HL-60 (cell line): ENCODE measurements around the gene TBC1D24.

Source experiments
- DNase-seq, 2 experiments: peaks; one replicate each; pipeline ENCODE4 v3.0.0-alpha.2; 2010 to 2020; ENCODE audit warnings: low read depth in 1 of 2, low spot score in 1 of 2
- H3K27ac ChIP-seq: fragments of 250-450 bp; sonication (Bioruptor Pico); replicated peaks from 2 replicates; pipeline ENCODE4 v1.5.1; 2020; ENCODE audit warnings: mild to moderate bottlenecking, moderate library complexity
- H3K27me3 ChIP-seq: fragments of 250-450 bp; sonication (Bioruptor Pico); 2 replicates; pipeline ENCODE4 v1.5.1; 2021; ENCODE audit warnings: mild to moderate bottlenecking, moderate library complexity; ENCODE audit not compliant: insufficient read depth, poor library complexity, severe bottlenecking
- H3K4me3 ChIP-seq: replicated peaks from 2 replicates; pipeline ENCODE4 v1.5.1; 2011; ENCODE audit warnings: mild to moderate bottlenecking, control low read depth, low read length; ENCODE audit not compliant: insufficient read depth
- GABPA ChIP-seq: IDR thresholded peaks from 2 replicates; pipeline ENCODE4 v1.6.1; 2012; ENCODE audit warnings: low read depth
- POLR2AphosphoS5 ChIP-seq: IDR thresholded peaks from 2 replicates; pipeline ENCODE4 v1.6.1; 2012; ENCODE audit warnings: low read depth
- SPI1 ChIP-seq: IDR thresholded peaks from 2 replicates; pipeline ENCODE4 v1.6.1; 2012; ENCODE audit warnings: low read depth, mild to moderate bottlenecking, borderline replicate concordance
- TF ChIP-seq, protein P1 (sequence below): IDR thresholded peaks from 2 replicates; pipeline ENCODE4 v1.6.1; 2012; ENCODE audit warnings: low read depth; ENCODE audit not compliant: insufficient replicate concordance
- TF ChIP-seq, protein P2 (sequence below): IDR thresholded peaks from one replicate; pipeline ENCODE4 v1.5.1; 2011; ENCODE audit warnings: low read length, control low read depth, inconsistent platforms; ENCODE audit not compliant: insufficient read depth

The TBC1D24 gene

DNA sequence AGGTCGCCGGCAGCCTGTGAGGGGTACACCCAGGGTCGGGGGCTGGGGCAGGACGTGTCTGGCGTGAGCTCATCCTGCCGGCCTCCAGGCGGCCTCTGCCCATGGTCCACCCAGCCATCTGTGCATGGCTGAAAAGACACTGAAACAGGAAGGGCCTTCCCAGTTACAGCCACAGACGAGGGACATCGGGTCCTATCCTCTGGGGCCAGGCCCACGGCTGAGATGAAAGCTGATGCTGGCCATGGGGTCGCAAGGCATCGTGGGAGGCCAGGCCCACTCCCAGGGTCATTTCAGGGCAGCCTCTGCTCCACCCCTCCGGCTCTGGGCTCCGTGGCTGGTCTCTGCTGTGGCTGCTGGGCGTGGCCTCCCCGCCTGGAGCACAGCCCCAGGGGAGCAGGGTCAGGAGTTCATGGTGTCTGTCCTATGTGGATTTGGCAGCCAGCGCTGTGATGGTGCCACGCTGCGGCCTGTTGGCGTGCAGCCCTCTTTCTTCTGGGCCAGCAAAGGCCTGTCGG is 22.2 kb downstream of the TBC1D24 start:
- no peak for DNase-seq
- TF ChIP-seq, protein P1, sequence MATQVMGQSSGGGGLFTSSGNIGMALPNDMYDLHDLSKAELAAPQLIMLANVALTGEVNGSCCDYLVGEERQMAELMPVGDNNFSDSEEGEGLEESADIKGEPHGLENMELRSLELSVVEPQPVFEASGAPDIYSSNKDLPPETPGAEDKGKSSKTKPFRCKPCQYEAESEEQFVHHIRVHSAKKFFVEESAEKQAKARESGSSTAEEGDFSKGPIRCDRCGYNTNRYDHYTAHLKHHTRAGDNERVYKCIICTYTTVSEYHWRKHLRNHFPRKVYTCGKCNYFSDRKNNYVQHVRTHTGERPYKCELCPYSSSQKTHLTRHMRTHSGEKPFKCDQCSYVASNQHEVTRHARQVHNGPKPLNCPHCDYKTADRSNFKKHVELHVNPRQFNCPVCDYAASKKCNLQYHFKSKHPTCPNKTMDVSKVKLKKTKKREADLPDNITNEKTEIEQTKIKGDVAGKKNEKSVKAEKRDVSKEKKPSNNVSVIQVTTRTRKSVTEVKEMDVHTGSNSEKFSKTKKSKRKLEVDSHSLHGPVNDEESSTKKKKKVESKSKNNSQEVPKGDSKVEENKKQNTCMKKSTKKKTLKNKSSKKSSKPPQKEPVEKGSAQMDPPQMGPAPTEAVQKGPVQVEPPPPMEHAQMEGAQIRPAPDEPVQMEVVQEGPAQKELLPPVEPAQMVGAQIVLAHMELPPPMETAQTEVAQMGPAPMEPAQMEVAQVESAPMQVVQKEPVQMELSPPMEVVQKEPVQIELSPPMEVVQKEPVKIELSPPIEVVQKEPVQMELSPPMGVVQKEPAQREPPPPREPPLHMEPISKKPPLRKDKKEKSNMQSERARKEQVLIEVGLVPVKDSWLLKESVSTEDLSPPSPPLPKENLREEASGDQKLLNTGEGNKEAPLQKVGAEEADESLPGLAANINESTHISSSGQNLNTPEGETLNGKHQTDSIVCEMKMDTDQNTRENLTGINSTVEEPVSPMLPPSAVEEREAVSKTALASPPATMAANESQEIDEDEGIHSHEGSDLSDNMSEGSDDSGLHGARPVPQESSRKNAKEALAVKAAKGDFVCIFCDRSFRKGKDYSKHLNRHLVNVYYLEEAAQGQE: no peak
- TF ChIP-seq SPI1 (no peak), POLR2AphosphoS5 (no peak), GABPA (no peak)
- TF ChIP-seq, protein P2, sequence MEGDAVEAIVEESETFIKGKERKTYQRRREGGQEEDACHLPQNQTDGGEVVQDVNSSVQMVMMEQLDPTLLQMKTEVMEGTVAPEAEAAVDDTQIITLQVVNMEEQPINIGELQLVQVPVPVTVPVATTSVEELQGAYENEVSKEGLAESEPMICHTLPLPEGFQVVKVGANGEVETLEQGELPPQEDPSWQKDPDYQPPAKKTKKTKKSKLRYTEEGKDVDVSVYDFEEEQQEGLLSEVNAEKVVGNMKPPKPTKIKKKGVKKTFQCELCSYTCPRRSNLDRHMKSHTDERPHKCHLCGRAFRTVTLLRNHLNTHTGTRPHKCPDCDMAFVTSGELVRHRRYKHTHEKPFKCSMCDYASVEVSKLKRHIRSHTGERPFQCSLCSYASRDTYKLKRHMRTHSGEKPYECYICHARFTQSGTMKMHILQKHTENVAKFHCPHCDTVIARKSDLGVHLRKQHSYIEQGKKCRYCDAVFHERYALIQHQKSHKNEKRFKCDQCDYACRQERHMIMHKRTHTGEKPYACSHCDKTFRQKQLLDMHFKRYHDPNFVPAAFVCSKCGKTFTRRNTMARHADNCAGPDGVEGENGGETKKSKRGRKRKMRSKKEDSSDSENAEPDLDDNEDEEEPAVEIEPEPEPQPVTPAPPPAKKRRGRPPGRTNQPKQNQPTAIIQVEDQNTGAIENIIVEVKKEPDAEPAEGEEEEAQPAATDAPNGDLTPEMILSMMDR: no peak
- Histone ChIP-seq H3K27ac (no peak overlapping the region), H3K4me3 (no peak overlapping the region), H3K27me3 (no peaks in the 10 kb centered on the region)

DNA sequence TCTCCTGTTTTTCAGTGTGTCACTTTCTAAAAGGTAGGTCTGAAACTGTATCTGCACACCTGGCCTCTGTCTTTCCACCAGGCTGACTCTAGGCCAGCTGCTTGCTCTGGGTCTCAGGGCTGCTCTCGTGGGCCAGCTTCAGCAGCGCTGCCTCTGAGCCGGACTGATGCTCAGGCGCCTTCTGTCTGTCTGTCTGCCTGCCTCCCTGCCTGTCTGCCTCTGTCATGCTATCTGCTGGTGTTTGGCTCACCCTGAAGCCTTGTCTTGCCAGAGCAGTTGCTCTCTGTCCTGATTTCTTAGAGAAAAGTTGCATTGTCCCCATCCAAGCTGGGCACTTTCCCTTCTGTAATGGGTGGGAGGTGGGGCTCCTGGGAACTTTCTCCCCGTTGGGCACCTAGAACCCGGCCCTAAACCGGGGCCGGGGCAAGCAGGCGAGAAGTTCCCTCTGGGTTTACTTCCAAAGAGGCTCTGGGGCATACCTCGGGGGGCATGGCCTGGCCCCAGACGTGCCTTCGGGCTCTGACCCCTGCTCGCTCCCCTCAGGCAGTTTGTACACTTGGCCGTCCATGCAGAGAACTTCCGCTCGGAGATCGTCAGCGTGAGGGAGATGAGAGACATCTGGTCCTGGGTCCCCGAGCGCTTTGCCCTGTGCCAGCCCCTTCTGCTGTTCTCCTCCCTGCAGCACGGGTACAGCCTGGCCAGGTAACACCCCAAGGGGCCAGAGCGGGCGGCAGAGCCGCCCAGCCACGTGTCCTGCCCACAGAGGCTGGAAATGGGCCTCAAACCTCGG is 23.0 kb downstream of the TBC1D24 start:
- no peak overlapping the region for H3K4me3 ChIP-seq
- no peak overlapping the region for H3K27ac ChIP-seq
- no peaks in the 10 kb centered on the region for H3K27me3 ChIP-seq
- TF ChIP-seq POLR2AphosphoS5 (no peak), SPI1 (no peak), GABPA (no peak)
- TF ChIP-seq, protein P1: no peak
- TF ChIP-seq, protein P2: no peak
- DNase-seq: no peak

DNA sequence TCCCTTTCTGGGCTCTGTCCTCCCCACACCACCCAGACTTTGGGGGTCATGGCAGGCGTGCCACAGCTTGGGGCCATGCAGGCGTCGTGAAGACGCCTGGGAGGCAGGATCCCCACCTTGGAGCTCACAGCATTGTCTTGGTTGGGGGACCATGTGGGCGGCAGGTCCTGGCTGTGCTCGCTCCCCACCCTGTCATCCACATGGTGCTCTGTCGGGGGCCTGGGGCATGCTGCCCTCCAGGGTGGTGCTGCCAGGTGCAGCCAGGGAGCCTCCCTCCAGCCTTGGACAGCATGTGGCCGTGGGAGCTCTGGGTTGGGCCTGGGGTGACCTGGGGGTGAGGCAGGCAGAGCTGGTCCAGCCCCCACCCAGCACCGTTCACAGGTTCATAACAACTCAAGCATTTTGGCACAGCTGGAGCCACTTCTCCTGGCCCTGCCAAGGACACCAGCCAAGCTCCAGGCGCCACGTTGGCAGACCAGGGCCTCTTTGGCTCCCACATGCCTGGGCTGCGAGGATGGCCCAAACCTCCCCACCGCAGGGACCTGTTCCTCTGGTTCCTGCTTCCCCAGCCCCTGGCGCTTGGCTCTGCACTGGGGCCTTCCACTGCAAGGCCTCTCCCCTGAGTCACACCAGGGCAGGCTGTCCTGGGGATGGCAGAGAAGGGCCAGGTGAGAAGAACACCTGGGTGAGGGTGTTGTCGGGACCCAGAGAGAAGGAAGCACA is 23.8 kb downstream of the TBC1D24 start:
- H3K27ac ChIP-seq: no peak overlapping the region
- DNase-seq: no peak
- no peak for TF ChIP-seq SPI1
- no peak overlapping the region for H3K4me3 ChIP-seq
- H3K27me3 ChIP-seq: no peaks in the 10 kb centered on the region

DNA sequence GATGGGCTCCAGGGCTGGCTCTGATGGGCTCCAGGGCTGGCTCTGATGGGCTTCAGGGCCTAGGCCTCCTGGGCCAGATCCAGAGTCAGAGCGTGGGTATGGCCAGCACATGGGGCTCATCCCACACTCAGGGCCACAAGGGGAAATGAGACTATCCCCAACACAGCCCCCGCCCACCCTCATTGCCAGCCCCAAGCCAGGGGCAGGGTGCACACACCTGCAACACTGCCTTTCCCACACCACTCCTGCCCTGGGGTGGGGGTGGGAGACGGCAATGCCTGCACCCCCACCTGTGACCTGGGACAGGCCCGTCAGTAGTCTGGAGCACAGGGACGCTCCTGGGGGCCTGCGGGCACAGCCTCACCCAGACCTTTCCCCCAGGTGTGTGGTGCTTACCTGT is 24.5 kb downstream of the TBC1D24 start:
- Histone ChIP-seq H3K4me3 (no peak overlapping the region), H3K27ac (no peak overlapping the region), H3K27me3 (no peaks in the 10 kb centered on the region)
- DNase-seq: no peak
- TF ChIP-seq, protein P1: no peak
- TF ChIP-seq GABPA: no peak
- TF ChIP-seq, protein P2: no peak
- TF ChIP-seq POLR2AphosphoS5: no peak
- TF ChIP-seq SPI1: no peak
